Subcutaneous adipose tissue (tissue), 4 donors: Measurements from ENCODE around the gene VPS11. TPM values are rescaled to one million over a fixed set of nuclear protein-coding genes. Genes with fewer than 3 reads are reported as not detected.

Experiments used
- CTCF ChIP-seq: fragments of 450-650 bp; IDR thresholded peaks from one replicate; pipeline ENCODE4 v1.5.1; 2016; ENCODE audit warnings: low read depth, mild to moderate bottlenecking, control low read depth, antibody characterized with exemption, moderate library complexity
- total RNA-seq, 4 donors: library from RNA; depleted of rRNA; stranded (reverse); fragments of >200 nt; gene quantifications; one replicate each; pipeline ENCODE4 v1.1.0, GENCODE V29; 2016

VPS11 gene
- 10 to 100 TPM; 34.8 to 43.4 (median 39.4) TPM for total RNA-seq

GRCh38 chr11:119067371-119068222 lies at the start of gene VPS11:
Gene VPS11, plus strand, starts transcription at chr11:119067818. Its CDS starts 6 bp downstream, at chr11:119067824.
- no peak for TF ChIP-seq CTCF

- TF ChIP-seq CTCF: no peak
These were observed 49.3 kb upstream of the VPS11 start, which contains the start of the genes RPS25 and TRAPPC4 for GRCh38 chr11:119018074-119018938. Gene RPS25, minus strand, starts transcription at chr11:119018343. Its CDS starts 59 bp downstream, at chr11:119018284. Gene TRAPPC4, plus strand, starts transcription at chr11:119018766. Its CDS starts 30 bp downstream, at chr11:119018796.

- TF ChIP-seq CTCF: no peak
These were observed 47.6 kb upstream of the VPS11 start for GRCh38 chr11:119019996-119020395.

- no peak for TF ChIP-seq CTCF
These were observed 46.0 kb upstream of the VPS11 start for GRCh38 chr11:119021631-119022030.

GRCh38 chr11:119023741-119024140 lies 43.9 kb upstream of the VPS11 start:
- no peak for TF ChIP-seq CTCF

GRCh38 chr11:119024430-119025098 lies 43.1 kb upstream of the VPS11 start:
- no peak for TF ChIP-seq CTCF

GRCh38 chr11:119025099-119025473 lies 42.5 kb upstream of the VPS11 start:
- no peak for TF ChIP-seq CTCF
